ENCODE measurements around the gene NCSTN.
A peak's percentile ranks its signal among the peaks of the same experiment; 100 is the strongest.
"Not testable (repeated sequence)": the region's sequence is repeated elsewhere in the genome, so short reads cannot be mapped to it uniquely, and the experiment has no call there.

Gene NCSTN

GRCh38 chr1:160384812-160385211 lies 41.6 kb downstream of the NCSTN start:
- H3K36me3 ChIP-seq (ENCODE audit: control insufficient read depth, insufficient read depth, low read length); DNase-seq; H3K27me3 ChIP-seq (replicated peaks; ENCODE audit: control insufficient read depth, insufficient read depth, low read length, poor library complexity, severe bottlenecking); H3K27ac ChIP-seq (ENCODE audit: insufficient read depth, low read length, poor library complexity, severe bottlenecking); H3K4me3 ChIP-seq (ENCODE audit: insufficient read depth, low read depth, low read length, poor library complexity, severe bottlenecking); H3K9me3 ChIP-seq (ENCODE audit: control insufficient read depth, low read length); H3K4me1 ChIP-seq (ENCODE audit: control insufficient read depth, insufficient read depth, low read length, poor library complexity, severe bottlenecking): not testable (repeated sequence)

- H3K27ac ChIP-seq (ENCODE audit: insufficient read depth, low read length, poor library complexity, severe bottlenecking); DNase-seq; H3K4me3 ChIP-seq (ENCODE audit: insufficient read depth, low read depth, low read length, poor library complexity, severe bottlenecking); H3K4me1 ChIP-seq (ENCODE audit: control insufficient read depth, insufficient read depth, low read length, poor library complexity, severe bottlenecking); H3K36me3 ChIP-seq (ENCODE audit: control insufficient read depth, insufficient read depth, low read length); H3K27me3 ChIP-seq (replicated peaks; ENCODE audit: control insufficient read depth, insufficient read depth, low read length, poor library complexity, severe bottlenecking); H3K9me3 ChIP-seq (ENCODE audit: control insufficient read depth, low read length): not testable (repeated sequence)
Observed at GRCh38 chr1:160388406-160388805, 45.2 kb downstream of the NCSTN start.

GRCh38 chr1:160394673-160395072 lies 51.5 kb downstream of the NCSTN start:
- Histone ChIP-seq H3K27me3 (replicated peaks; ENCODE audit: control insufficient read depth, insufficient read depth, low read length, poor library complexity, severe bottlenecking) (peaks cover under 1% of the 10 kb centered on the region), H3K9me3 (ENCODE audit: control insufficient read depth, low read length) (no peaks in the 10 kb centered on the region), H3K27ac (ENCODE audit: insufficient read depth, low read length, poor library complexity, severe bottlenecking) (no peak overlapping the region), H3K36me3 (ENCODE audit: control insufficient read depth, insufficient read depth, low read length) (no peaks in the 10 kb centered on the region), H3K4me3 (ENCODE audit: insufficient read depth, low read depth, low read length, poor library complexity, severe bottlenecking) (no peak overlapping the region), H3K4me1 (ENCODE audit: control insufficient read depth, insufficient read depth, low read length, poor library complexity, severe bottlenecking) (no peaks in the 10 kb centered on the region)
- no peak for DNase-seq

GRCh38 chr1:160397651-160398050 lies 54.5 kb downstream of the NCSTN start:
- no peak overlapping the region for H3K27ac ChIP-seq (ENCODE audit: insufficient read depth, low read length, poor library complexity, severe bottlenecking)
- H3K4me3 ChIP-seq (ENCODE audit: insufficient read depth, low read depth, low read length, poor library complexity, severe bottlenecking), result no peak overlapping the region
- peaks cover 15% of the 10 kb centered on the region for H3K27me3 ChIP-seq (replicated peaks; ENCODE audit: control insufficient read depth, insufficient read depth, low read length, poor library complexity, severe bottlenecking)
- H3K9me3 ChIP-seq (ENCODE audit: control insufficient read depth, low read length), result no peaks in the 10 kb centered on the region
- peaks cover 10% of the 10 kb centered on the region for H3K4me1 ChIP-seq (ENCODE audit: control insufficient read depth, insufficient read depth, low read length, poor library complexity, severe bottlenecking)
- no peaks in the 10 kb centered on the region for H3K36me3 ChIP-seq (ENCODE audit: control insufficient read depth, insufficient read depth, low read length)
- no peak for DNase-seq

- DNase-seq, result no peak
- Histone ChIP-seq H3K27me3 (replicated peaks; ENCODE audit: control insufficient read depth, insufficient read depth, low read length, poor library complexity, severe bottlenecking) (peaks cover 15% of the 10 kb centered on the region), H3K36me3 (ENCODE audit: control insufficient read depth, insufficient read depth, low read length) (no peaks in the 10 kb centered on the region), H3K4me1 (ENCODE audit: control insufficient read depth, insufficient read depth, low read length, poor library complexity, severe bottlenecking) (peaks cover 10% of the 10 kb centered on the region), H3K27ac (ENCODE audit: insufficient read depth, low read length, poor library complexity, severe bottlenecking) (no peak overlapping the region), H3K4me3 (ENCODE audit: insufficient read depth, low read depth, low read length, poor library complexity, severe bottlenecking) (no peak overlapping the region), H3K9me3 (ENCODE audit: control insufficient read depth, low read length) (no peaks in the 10 kb centered on the region)
Observed at GRCh38 chr1:160398823-160399222, 55.6 kb downstream of the NCSTN start.

GRCh38 chr1:160399544-160400222 lies 56.5 kb downstream of the NCSTN start:
- no peak for DNase-seq
- no peak overlapping the region for H3K27ac ChIP-seq (ENCODE audit: insufficient read depth, low read length, poor library complexity, severe bottlenecking)
- no peaks in the 10 kb centered on the region for H3K9me3 ChIP-seq (ENCODE audit: control insufficient read depth, low read length)
- peak overlapping the region; percentile 38 for H3K4me3 ChIP-seq (ENCODE audit: insufficient read depth, low read depth, low read length, poor library complexity, severe bottlenecking)
- peaks cover 10% of the 10 kb centered on the region for H3K4me1 ChIP-seq (ENCODE audit: control insufficient read depth, insufficient read depth, low read length, poor library complexity, severe bottlenecking)
- peaks cover 15% of the 10 kb centered on the region for H3K27me3 ChIP-seq (replicated peaks; ENCODE audit: control insufficient read depth, insufficient read depth, low read length, poor library complexity, severe bottlenecking)
- no peaks in the 10 kb centered on the region for H3K36me3 ChIP-seq (ENCODE audit: control insufficient read depth, insufficient read depth, low read length)

GRCh38 chr1:160400223-160400645 lies 57.1 kb downstream of the NCSTN start, which contains the start of gene VANGL2:
Gene VANGL2 (plus strand): TSS chr1:160400564. CDS start chr1:160415838, 15,274 bp downstream.
- Histone ChIP-seq H3K4me3 (ENCODE audit: insufficient read depth, low read depth, low read length, poor library complexity, severe bottlenecking) (peak within 1 kb of the TSS; percentile 61), H3K36me3 (ENCODE audit: control insufficient read depth, insufficient read depth, low read length) (no peaks in the 10 kb centered on the region), H3K27ac (ENCODE audit: insufficient read depth, low read length, poor library complexity, severe bottlenecking) (no peak within 1 kb of the TSS), H3K27me3 (replicated peaks; ENCODE audit: control insufficient read depth, insufficient read depth, low read length, poor library complexity, severe bottlenecking) (peaks cover 15% of the 10 kb centered on the region), H3K9me3 (ENCODE audit: control insufficient read depth, low read length) (no peaks in the 10 kb centered on the region), H3K4me1 (ENCODE audit: control insufficient read depth, insufficient read depth, low read length, poor library complexity, severe bottlenecking) (peaks cover 10% of the 10 kb centered on the region)
- DNase-seq, result no peak

- DNase-seq, result no peak
- H3K4me1 ChIP-seq (ENCODE audit: control insufficient read depth, insufficient read depth, low read length, poor library complexity, severe bottlenecking), result peaks cover 10% of the 10 kb centered on the region
- no peak overlapping the region for H3K27ac ChIP-seq (ENCODE audit: insufficient read depth, low read length, poor library complexity, severe bottlenecking)
- peak overlapping the region; percentile 61 for H3K4me3 ChIP-seq (ENCODE audit: insufficient read depth, low read depth, low read length, poor library complexity, severe bottlenecking)
- peaks cover 15% of the 10 kb centered on the region for H3K27me3 ChIP-seq (replicated peaks; ENCODE audit: control insufficient read depth, insufficient read depth, low read length, poor library complexity, severe bottlenecking)
- H3K36me3 ChIP-seq (ENCODE audit: control insufficient read depth, insufficient read depth, low read length), result no peaks in the 10 kb centered on the region
- no peaks in the 10 kb centered on the region for H3K9me3 ChIP-seq (ENCODE audit: control insufficient read depth, low read length)
Observed at GRCh38 chr1:160400646-160401486, 57.7 kb downstream of the NCSTN start.

- DNase-seq, result no peak
- Histone ChIP-seq H3K27me3 (replicated peaks; ENCODE audit: control insufficient read depth, insufficient read depth, low read length, poor library complexity, severe bottlenecking) (peaks cover 15% of the 10 kb centered on the region), H3K4me1 (ENCODE audit: control insufficient read depth, insufficient read depth, low read length, poor library complexity, severe bottlenecking) (peaks cover 10% of the 10 kb centered on the region), H3K4me3 (ENCODE audit: insufficient read depth, low read depth, low read length, poor library complexity, severe bottlenecking) (no peak overlapping the region), H3K36me3 (ENCODE audit: control insufficient read depth, insufficient read depth, low read length) (no peaks in the 10 kb centered on the region), H3K9me3 (ENCODE audit: control insufficient read depth, low read length) (no peaks in the 10 kb centered on the region), H3K27ac (ENCODE audit: insufficient read depth, low read length, poor library complexity, severe bottlenecking) (no peak overlapping the region)
Observed at GRCh38 chr1:160401487-160401805, 58.3 kb downstream of the NCSTN start.

Data from effector memory CD4-positive, alpha-beta T cell (primary cell).